RKO (cell line): ENCODE data around the gene RPRML.

Experiments used
- DNase-seq: peaks from one replicate; pipeline ENCODE4 v3.0.0-alpha.2; 2016; ENCODE audit warnings: low spot score

Gene RPRML

GRCh38 chr17:46944931-46945330 is 34.1 kb downstream of the RPRML start:
- no peak for DNase-seq

- peak; percentile 23 for DNase-seq
Observed at GRCh38 chr17:46943501-46944393, 35.3 kb downstream of the RPRML start.

GRCh38 chr17:46943218-46943500 is 35.9 kb downstream of the RPRML start:
- DNase-seq: no peak

DNA sequence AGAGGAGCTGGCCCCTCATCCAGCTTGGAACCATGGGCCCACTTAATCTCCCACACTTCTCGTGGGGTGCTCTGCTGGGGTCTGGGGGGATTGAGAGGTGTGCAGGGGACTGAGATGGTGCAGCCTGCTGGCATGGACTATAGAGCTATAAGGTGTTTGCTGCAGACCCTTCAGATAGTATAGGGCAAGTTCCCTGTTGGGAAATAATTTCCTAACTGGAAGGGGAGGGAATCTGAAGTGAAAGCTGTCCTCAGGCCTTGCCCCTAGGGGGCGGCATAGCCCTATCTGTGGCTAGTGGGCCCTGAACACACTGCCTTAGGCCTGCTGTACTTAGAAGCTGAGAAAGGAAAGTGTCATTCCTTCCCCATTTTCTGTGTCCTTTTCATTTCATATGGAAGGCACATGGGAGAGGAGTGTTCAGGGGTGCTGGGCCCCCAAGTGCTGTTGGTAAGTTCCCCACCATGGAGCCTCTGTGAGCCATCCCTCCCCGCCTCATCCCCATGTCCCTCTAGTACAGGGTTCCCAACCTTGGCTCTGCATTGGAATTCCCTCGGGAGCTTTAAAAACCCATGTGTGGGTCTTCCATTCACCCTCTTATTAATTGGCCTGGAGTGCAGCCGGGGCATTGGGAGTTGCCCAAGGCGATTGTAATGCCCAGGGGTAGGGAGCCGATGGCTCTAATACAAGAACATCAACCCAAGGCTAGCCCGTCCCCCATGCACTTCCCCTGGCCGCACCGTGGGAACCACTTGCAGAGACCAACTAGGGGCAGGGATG is 36.4 kb downstream of the RPRML start:
- peak; percentile 66 for DNase-seq

DNA sequence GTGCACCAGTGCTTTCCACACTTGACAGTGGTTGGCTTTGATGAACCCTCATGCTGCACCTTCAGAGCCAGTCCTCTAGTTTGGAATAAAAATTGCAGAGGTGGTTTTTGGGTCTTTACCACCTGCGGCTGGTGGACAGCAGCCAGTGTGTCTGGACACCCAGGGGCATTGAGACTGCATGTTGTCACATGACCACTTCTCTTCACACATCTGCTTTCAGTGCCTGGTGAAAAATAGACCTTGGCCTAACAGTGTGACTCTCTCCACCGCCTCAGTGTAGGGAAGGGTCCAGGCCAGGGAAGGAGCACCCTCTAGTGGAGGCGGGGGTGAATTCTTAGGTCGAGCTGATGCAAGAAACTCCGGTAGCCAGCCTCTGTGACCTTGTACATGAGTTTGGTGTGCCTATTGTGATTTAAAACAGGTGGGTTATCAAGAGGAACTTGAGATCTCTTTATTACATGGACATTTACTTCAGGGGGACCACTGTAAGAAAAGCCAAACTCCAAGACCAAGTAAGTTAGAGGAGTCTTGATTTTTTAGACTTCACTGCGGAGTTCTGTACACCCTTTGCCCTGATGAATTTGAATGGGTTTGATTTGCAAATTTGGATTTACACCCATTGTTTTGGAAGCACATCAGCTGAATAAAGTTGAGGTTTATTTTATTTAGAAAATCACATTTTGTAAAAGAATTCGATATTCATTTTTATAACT is 38.2 kb downstream of the RPRML start:
- DNase-seq: peak; percentile 74

GRCh38 chr17:46935658-46936266 is 43.3 kb downstream of the RPRML start:
- no peak for DNase-seq

GRCh38 chr17:46931596-46931995 is 47.5 kb downstream of the RPRML start:
- no peak for DNase-seq

DNA sequence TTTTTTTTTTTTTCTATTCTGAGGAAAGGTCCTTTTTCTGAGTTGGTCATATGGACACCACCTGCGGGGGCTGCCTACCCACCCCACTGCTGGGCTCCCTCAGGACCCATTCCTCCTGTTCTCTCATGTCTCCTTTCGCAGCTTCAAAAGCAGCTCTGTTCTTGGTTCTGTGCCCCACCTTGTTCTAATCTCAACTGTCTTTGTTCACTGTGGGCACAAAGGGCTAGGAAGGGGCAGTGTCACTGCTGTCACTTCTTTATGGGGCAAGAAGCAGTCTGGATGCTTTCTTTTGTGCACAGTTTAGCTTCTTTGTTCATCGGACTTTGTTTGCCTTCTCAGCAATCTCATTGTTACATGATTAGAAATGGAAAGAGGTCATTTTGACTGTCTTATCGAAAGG is 49.0 kb downstream of the RPRML start:
- DNase-seq: no peak

GRCh38 chr17:46929413-46929812 is 49.6 kb downstream of the RPRML start:
- peak; percentile 11 for DNase-seq

DNA sequence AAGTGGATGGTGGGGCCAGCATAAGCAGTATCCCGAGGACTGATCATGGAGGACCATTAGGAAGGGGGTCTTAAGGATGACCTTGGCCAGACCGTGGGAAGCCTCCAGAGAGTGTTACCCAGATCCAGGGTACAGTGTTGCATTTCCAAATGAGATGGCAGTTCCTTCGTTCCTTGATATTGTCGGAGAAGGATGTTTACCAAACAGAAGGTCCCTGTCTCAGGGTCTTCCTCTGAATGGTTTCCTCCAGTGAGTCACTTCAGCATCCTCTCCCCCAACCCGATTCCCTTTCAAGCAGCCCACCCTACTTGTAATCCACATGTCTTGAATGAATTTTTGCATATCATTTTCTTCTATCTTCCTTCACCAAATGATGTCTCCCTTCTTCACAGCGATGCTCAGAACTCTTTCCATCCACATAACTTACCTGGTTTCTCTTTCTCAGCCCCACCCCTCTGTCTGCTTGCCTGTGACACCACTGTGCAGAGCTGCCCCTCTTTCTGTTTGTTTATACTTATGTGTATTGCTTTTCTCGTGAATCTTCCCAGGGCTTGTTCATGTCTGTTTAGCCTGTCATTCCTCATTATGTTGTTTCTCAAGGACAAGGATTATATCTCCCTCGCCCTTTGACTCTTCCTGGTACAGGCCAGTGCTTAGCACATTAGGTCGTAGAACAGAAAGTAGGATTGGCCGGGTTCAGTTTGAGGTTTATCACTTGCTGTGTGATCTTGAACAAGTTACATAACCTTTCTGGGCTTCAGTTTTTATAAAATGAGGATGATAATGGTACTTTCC is 50.4 kb downstream of the RPRML start:
- no peak for DNase-seq
